ENCODE measurements around the gene KAT2B. TPM values are rescaled to one million over a fixed set of nuclear protein-coding genes. Genes with fewer than 3 reads are reported as not detected.
A peak's percentile ranks its signal among the peaks of the same experiment; 100 is the strongest.
"Not testable (repeated sequence)": the region's sequence is repeated elsewhere in the genome, so short reads cannot be mapped to it uniquely, and the experiment has no call there.

The KAT2B gene
- total and polyA plus RNA-seq, 11 donors, result 19.4 to 82.8 (median 66.0) TPM

GRCh38 chr3:20043825-20044224, 3.6 kb downstream of the KAT2B start:
- intact Hi-C loops (cut with DNase I), result loop anchor here in 7 of 10 donors (5.0 to 10.0 kb wide), 9 partner anchors 33 to 237 kb away; partner anchors contain the start of genes SGO1 (in 4 of the 7) and RAB5A (in 2 of the 7)
- peak overlapping the region; percentile 23 to 99 (median 76) for H3K27ac ChIP-seq
- H3K9me3 ChIP-seq, result no peaks in the 10 kb centered on the region
- no peak for TF ChIP-seq CTCF (IDR thresholded peaks at IDR 0.05)
- TF ChIP-seq POLR2A (IDR thresholded peaks at IDR 0.05), result no peak
- H3K36me3 ChIP-seq, result no peaks in the 10 kb centered on the region
- WGBS, 4 donors, result 53 to 60% (median 57%) methylated on average over 4 of the region's 4 CpGs
- H3K4me3 ChIP-seq, result peak overlapping the region in 9 of 12 donors; percentile 11 to 47 (median 32)
- DNase-seq, result no peak
- H3K27me3 ChIP-seq, result no peaks in the 10 kb centered on the region
- no peak for ATAC-seq
- H3K4me1 ChIP-seq, result peaks cover 4 to 66% (median 46%) of the 10 kb centered on the region in 12 donors

GRCh38 chr3:20045141-20045540, 4.9 kb downstream of the KAT2B start:
- H3K27me3 ChIP-seq, H3K4me3 ChIP-seq, ATAC-seq, H3K9me3 ChIP-seq, H3K27ac ChIP-seq, DNase-seq, H3K36me3 ChIP-seq: not testable (repeated sequence)
- 96 to 98% (median 97%) methylated on average over 3 of the region's 3 CpGs for whole genome bisulfite sequencing, 4 donors
- intact Hi-C loops (cut with DNase I), result loop anchor here in 3 of 10 donors (5.0 to 10.0 kb wide), 2 partner anchors 37 to 140 kb away; partner anchors contain the start of gene SGO1 (in 2 of the 3)
- H3K4me1 ChIP-seq, result peaks cover 4 to 64% (median 44%) of the 10 kb centered on the region in 12 donors

- ATAC-seq, result no peak
Observed at GRCh38 chr3:20046556-20046955, 6.3 kb downstream of the KAT2B start.

GRCh38 chr3:20047341-20047779, 7.1 kb downstream of the KAT2B start:
- no peaks in the 10 kb centered on the region for H3K9me3 ChIP-seq
- no peaks in the 10 kb centered on the region for H3K27me3 ChIP-seq
- peaks cover 4 to 60% (median 41%) of the 10 kb centered on the region in 12 donors for H3K4me1 ChIP-seq
- intact Hi-C loops (cut with DNase I), result loop anchor here in 3 of 10 donors (5.0 to 10.0 kb wide), 2 partner anchors 35 to 137 kb away; partner anchors contain the start of gene SGO1 (in 2 of the 3)
- H3K27ac ChIP-seq, result peak overlapping the region in 3 of 12 donors; percentile 38 to 58 (median 55)
- DNase-seq (no peak), ATAC-seq (no peak)
- 83 to 92% (median 87%) methylated on average over 7 of the region's 7 CpGs for WGBS, 4 donors
- peak overlapping the region in 1 of 12 donors; percentile 22 for H3K4me3 ChIP-seq
- H3K36me3 ChIP-seq, result no peaks in the 10 kb centered on the region
- TF ChIP-seq POLR2A (IDR thresholded peaks at IDR 0.05) (no peak), CTCF (IDR thresholded peaks at IDR 0.05) (no peak)

More at GRCh38 chr3:20046556-20046955, 6.3 kb downstream of the KAT2B start:
- no peak overlapping the region for H3K27ac ChIP-seq
- no peak for DNase-seq
- no peak overlapping the region for H3K4me3 ChIP-seq
- no peaks in the 10 kb centered on the region for H3K9me3 ChIP-seq
- WGBS, 4 donors, result 92 to 100% (median 98%) methylated on average over 1 of the region's 1 CpG
- H3K36me3 ChIP-seq, result no peaks in the 10 kb centered on the region
- TF ChIP-seq CTCF (IDR thresholded peaks at IDR 0.05) (no peak), POLR2A (IDR thresholded peaks at IDR 0.05) (no peak)
- H3K27me3 ChIP-seq, result no peaks in the 10 kb centered on the region
- intact Hi-C loops (cut with DNase I), result loop anchor here in 3 of 10 donors (5.0 to 10.0 kb wide), 2 partner anchors 36 to 138 kb away; partner anchors contain the start of gene SGO1 (in 2 of the 3)
- peaks cover 4 to 64% (median 45%) of the 10 kb centered on the region in 12 donors for H3K4me1 ChIP-seq
